HG03469 (cell line): ENCODE measurements around the gene TCTN3.
"Not testable (repeated sequence)": the region's sequence is repeated elsewhere in the genome, so short reads cannot be mapped to it uniquely, and the experiment has no call there.

Experiments
- ATAC-seq: cut with Tn5 transposase; IDR thresholded peaks from one replicate; pipeline ENCODE4 v1.9.1; 2021; ENCODE audit warnings: mild to moderate bottlenecking, moderate library complexity, moderate number of reproducible peaks; ENCODE audit not compliant: unreplicated experiment

TCTN3 gene

GRCh38 chr10:95637140-95637539, 56.6 kb downstream of the TCTN3 start:
- ATAC-seq, result no peak

- no peak for ATAC-seq
Measured at GRCh38 chr10:95635319-95635733, 58.4 kb downstream of the TCTN3 start.

- no peak for ATAC-seq
Measured at GRCh38 chr10:95628786-95629185, 64.9 kb downstream of the TCTN3 start.

- no peak for ATAC-seq
Measured at GRCh38 chr10:95626500-95626899, 67.2 kb downstream of the TCTN3 start.

GRCh38 chr10:95620415-95620814, 73.3 kb downstream of the TCTN3 start:
- not testable (repeated sequence) for ATAC-seq

- no peak for ATAC-seq
Measured at GRCh38 chr10:95618101-95618500, 75.6 kb downstream of the TCTN3 start.

- no peak for ATAC-seq
Measured at GRCh38 chr10:95616446-95616845, 77.3 kb downstream of the TCTN3 start.
